Stimulated activated CD8-positive, alpha-beta memory T cell treated with anti-CD3 and anti-CD28 coated beads, Interleukin-7, amount 100 ng/mL, for 24 hours (primary cell): ENCODE measurements around the gene SNX24.
"Not testable (repeated sequence)": the region's sequence is repeated elsewhere in the genome, so short reads cannot be mapped to it uniquely, and the experiment has no call there.

Experiments used
- DNase-seq: peaks from one replicate; pipeline ENCODE4 v3.0.0-alpha.2; 2020; ENCODE audit warnings: low read depth

Gene SNX24

GRCh38 chr5:122845229-122846050 is at the start of gene SNX24:
TSS of gene SNX24 (plus strand) at chr5:122845613. CDS start at chr5:122845634, 21 bp downstream.
- peak; percentile 23 for DNase-seq

- DNase-seq, result no peak
Measured at GRCh38 chr5:122805481-122805880, 39.9 kb upstream of the SNX24 start.

GRCh38 chr5:122810405-122810804 is 35.0 kb upstream of the SNX24 start:
- no peak for DNase-seq

GRCh38 chr5:122815218-122815767 is 30.1 kb upstream of the SNX24 start:
- no peak for DNase-seq

- no peak for DNase-seq
Measured at GRCh38 chr5:122816756-122817155, 28.7 kb upstream of the SNX24 start.

GRCh38 chr5:122831984-122832383 is 13.4 kb upstream of the SNX24 start:
- no peak for DNase-seq

GRCh38 chr5:122835681-122836080 is 9.7 kb upstream of the SNX24 start:
- DNase-seq, result no peak

- no peak for DNase-seq
Measured at GRCh38 chr5:122836947-122837346, 8.5 kb upstream of the SNX24 start.

GRCh38 chr5:122839731-122840130 is 5.7 kb upstream of the SNX24 start:
- no peak for DNase-seq

GRCh38 chr5:122842016-122842580 is 3.3 kb upstream of the SNX24 start:
- DNase-seq, result no peak

GRCh38 chr5:122844136-122844909 is 1.1 kb upstream of the SNX24 start:
- no peak for DNase-seq

- DNase-seq, result no peak
Measured at GRCh38 chr5:122844910-122845228, 544 bp upstream of the SNX24 start.

GRCh38 chr5:122846051-122846550 is 688 bp downstream of the SNX24 start:
- DNase-seq, result no peak

GRCh38 chr5:122847687-122848081 is 2.3 kb downstream of the SNX24 start:
- DNase-seq, result no peak

- DNase-seq, result no peak
Measured at GRCh38 chr5:122849771-122850170, 4.4 kb downstream of the SNX24 start.

- not testable (repeated sequence) for DNase-seq
Measured at GRCh38 chr5:122857538-122857937, 12.1 kb downstream of the SNX24 start.

GRCh38 chr5:122858451-122858850 is 13.0 kb downstream of the SNX24 start:
- DNase-seq, result no peak

- DNase-seq, result no peak
Measured at GRCh38 chr5:122863240-122863639, 17.8 kb downstream of the SNX24 start.

- no peak for DNase-seq
Measured at GRCh38 chr5:122863721-122864120, 18.3 kb downstream of the SNX24 start.

- DNase-seq, result no peak
Measured at GRCh38 chr5:122864400-122864799, 19.0 kb downstream of the SNX24 start.

- DNase-seq, result no peak
Measured at GRCh38 chr5:122864842-122865241, 19.4 kb downstream of the SNX24 start.

- DNase-seq, result no peak
Measured at GRCh38 chr5:122870219-122870856, 24.9 kb downstream of the SNX24 start.
